Measurements from ENCODE around the gene CRIP1.

Gene CRIP1

GRCh38 chr14:105495101-105495989, 8.7 kb downstream of the CRIP1 start:
- DNase-seq, result no peak

- no peak for DNase-seq
These were observed 9.5 kb downstream of the CRIP1 start for GRCh38 chr14:105495990-105496830.

- DNase-seq, result no peak
These were observed 10.3 kb downstream of the CRIP1 start for GRCh38 chr14:105496831-105497591.

- DNase-seq, result no peak
These were observed 11.2 kb downstream of the CRIP1 start for GRCh38 chr14:105497671-105498429.

- DNase-seq, result peak in 1 of 2 donors; percentile 72
These were observed 12.0 kb downstream of the CRIP1 start for GRCh38 chr14:105498430-105499255.

GRCh38 chr14:105499256-105500035, 12.8 kb downstream of the CRIP1 start:
- peak; percentile 82 to 95 for DNase-seq

GRCh38 chr14:105500036-105500725, 13.5 kb downstream of the CRIP1 start:
- DNase-seq, result peak in 1 of 2 donors; percentile 3

GRCh38 chr14:105500726-105501101, 14.0 kb downstream of the CRIP1 start:
- no peak for DNase-seq

- DNase-seq, result no peak
These were observed 15.0 kb downstream of the CRIP1 start for GRCh38 chr14:105501504-105502291.

- no peak for DNase-seq
These were observed 16.0 kb downstream of the CRIP1 start for GRCh38 chr14:105502446-105503295.

- DNase-seq, result no peak
These were observed 16.6 kb downstream of the CRIP1 start for GRCh38 chr14:105503296-105503640.

- DNase-seq, result no peak
These were observed 17.4 kb downstream of the CRIP1 start for GRCh38 chr14:105503935-105504692.

GRCh38 chr14:105505101-105505500, 18.4 kb downstream of the CRIP1 start:
- no peak for DNase-seq

- no peak for DNase-seq
These were observed 20.6 kb downstream of the CRIP1 start for GRCh38 chr14:105507247-105507646.

- DNase-seq, result no peak
These were observed 21.4 kb downstream of the CRIP1 start for GRCh38 chr14:105508069-105508468.

GRCh38 chr14:105508601-105509000, 21.9 kb downstream of the CRIP1 start:
- no peak for DNase-seq

- DNase-seq, result no peak
These were observed 30.4 kb downstream of the CRIP1 start for GRCh38 chr14:105517096-105517495.

All from hippocampal formation (tissue), 2 donors.